Stomach (tissue), 4 donors: Measurements from ENCODE around the gene TNFSF13B.

Experiments
- POLR2A ChIP-seq, 4 donors: fragments of 450-650 bp; IDR thresholded peaks; one replicate each; pipeline ENCODE4 v1.6.1; 2016; ENCODE audit warnings: antibody characterized with exemption in 4 of 4, control low read depth in 2 of 4, mild to moderate bottlenecking in 1 of 4, moderate library complexity in 1 of 4
- POLR2AphosphoS5 ChIP-seq, 3 donors: sonication (generic); formaldehyde crosslinking; IDR thresholded peaks; one replicate each; pipeline ENCODE4 v1.6.1; 2016; ENCODE audit warnings: antibody characterized with exemption in 3 of 3
- TF ChIP-seq, protein P1 (sequence below), 7 experiments: fragments of 450-650 bp in 4 of 7; fragments of 200-600 bp in 3 of 7; sonication (generic) in 3 of 7; IDR thresholded peaks; one replicate each; pipeline ENCODE4 v1.5.1; 2016 to 2019; ENCODE audit warnings: antibody characterized with exemption in 7 of 7, control low read depth in 2 of 7, mild to moderate bottlenecking in 1 of 7

DNA sequence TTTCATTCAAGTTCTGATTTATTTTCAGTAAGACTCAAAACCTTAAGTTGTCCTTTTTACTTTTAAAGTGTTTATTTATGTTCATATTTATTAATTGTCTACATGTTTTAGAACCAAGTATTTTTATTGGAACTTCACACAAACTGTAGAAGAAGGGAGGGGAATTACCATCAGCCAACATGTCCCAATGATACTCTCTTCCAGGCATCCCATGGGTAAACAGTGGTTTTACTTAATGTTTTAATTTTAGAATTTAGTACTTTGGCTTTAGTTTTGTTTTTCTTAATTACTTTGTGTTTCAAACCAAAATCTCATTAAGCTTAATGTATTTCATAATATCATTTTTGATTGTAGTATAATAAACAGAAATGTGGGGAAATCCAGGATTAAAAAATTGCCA, 5.2 kb downstream of the TNFSF13B start:
- TF ChIP-seq, protein P1, sequence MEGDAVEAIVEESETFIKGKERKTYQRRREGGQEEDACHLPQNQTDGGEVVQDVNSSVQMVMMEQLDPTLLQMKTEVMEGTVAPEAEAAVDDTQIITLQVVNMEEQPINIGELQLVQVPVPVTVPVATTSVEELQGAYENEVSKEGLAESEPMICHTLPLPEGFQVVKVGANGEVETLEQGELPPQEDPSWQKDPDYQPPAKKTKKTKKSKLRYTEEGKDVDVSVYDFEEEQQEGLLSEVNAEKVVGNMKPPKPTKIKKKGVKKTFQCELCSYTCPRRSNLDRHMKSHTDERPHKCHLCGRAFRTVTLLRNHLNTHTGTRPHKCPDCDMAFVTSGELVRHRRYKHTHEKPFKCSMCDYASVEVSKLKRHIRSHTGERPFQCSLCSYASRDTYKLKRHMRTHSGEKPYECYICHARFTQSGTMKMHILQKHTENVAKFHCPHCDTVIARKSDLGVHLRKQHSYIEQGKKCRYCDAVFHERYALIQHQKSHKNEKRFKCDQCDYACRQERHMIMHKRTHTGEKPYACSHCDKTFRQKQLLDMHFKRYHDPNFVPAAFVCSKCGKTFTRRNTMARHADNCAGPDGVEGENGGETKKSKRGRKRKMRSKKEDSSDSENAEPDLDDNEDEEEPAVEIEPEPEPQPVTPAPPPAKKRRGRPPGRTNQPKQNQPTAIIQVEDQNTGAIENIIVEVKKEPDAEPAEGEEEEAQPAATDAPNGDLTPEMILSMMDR (IDR thresholded peaks at IDR 0.05), result no peak
- TF ChIP-seq POLR2AphosphoS5 (IDR thresholded peaks at IDR 0.05), result no peak
- TF ChIP-seq POLR2A (IDR thresholded peaks at IDR 0.05), result no peak
